ENCODE data around the gene CKAP2L.
"Not testable (repeated sequence)": the region's sequence is repeated elsewhere in the genome, so short reads cannot be mapped to it uniquely, and the experiment has no call there.

Gene CKAP2L

GRCh38 chr2:112712903-112713584, 51.4 kb downstream of the CKAP2L start:
- TF ChIP-seq CTCF (conservative IDR thresholded peaks at IDR 0.05; ENCODE audit: low read depth, low read length): no peak
- H3K4me3 ChIP-seq (ENCODE audit: low read length): no peak overlapping the region
- no peak for DNase-seq (ENCODE audit: low read depth)

DNA sequence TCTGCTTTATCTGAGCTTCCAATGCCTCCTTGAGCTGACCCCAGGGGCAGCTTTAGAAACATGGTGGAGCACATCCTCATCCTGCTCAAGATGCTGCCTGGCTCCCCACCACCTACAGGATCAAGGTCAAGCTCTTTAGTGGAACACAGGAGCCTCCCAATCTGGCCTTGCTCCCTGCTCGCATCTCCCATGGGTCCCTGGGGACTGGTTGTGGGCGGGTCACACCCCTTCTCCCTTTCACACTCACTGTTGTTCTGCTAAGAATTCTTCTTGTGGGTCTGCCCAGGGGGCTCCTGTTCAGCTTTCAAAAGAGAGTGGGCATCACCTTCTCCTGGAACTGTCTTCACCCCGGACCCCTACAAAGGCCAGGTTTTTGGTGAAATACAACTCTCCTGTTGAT, 51.9 kb downstream of the CKAP2L start:
- H3K4me3 ChIP-seq (ENCODE audit: low read length): no peak overlapping the region
- DNase-seq (ENCODE audit: low read depth): no peak
- TF ChIP-seq CTCF (conservative IDR thresholded peaks at IDR 0.05; ENCODE audit: low read depth, low read length): no peak

DNA sequence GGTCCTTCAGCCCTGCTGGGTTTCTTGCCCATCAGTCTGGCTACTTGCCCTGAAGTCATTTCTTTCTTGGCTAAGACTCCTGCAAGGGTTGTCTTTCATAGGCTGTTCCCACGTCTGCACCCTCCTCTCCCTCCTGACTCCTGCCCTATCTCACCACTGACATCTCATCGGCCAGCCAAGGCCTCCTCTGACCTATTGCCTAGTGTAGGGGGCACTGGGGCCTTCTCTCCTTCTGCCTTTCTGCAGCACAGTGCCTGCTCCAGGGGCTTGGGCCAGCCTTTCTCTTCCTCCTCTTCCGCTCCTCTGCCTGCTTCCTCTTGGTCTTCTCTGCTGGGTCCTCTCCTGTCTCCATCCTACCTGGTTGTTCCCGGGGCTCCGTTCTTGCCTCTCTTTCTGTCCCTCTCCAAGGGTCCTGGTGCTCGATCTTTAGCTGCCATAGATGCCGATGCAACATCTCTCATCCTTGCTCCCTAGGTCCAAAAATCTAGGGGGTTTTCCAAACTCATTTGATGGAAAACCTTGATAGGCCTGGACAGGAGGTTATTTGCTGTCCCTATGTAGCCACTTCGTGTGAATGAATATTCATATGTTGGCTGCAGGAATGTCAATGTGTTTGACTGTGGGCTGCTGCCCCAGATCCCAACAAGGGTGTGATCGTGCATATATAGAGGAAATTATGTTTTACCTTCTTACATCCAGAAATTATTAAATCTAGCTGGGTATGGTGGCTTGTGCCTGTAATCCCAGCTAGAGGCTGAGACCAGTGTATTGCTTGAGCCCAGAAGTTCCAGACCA, 53.3 kb downstream of the CKAP2L start:
- no peak for DNase-seq (ENCODE audit: low read depth)
- TF ChIP-seq CTCF (conservative IDR thresholded peaks at IDR 0.05; ENCODE audit: low read depth, low read length): no peak
- no peak overlapping the region for H3K4me3 ChIP-seq (ENCODE audit: low read length)

DNA sequence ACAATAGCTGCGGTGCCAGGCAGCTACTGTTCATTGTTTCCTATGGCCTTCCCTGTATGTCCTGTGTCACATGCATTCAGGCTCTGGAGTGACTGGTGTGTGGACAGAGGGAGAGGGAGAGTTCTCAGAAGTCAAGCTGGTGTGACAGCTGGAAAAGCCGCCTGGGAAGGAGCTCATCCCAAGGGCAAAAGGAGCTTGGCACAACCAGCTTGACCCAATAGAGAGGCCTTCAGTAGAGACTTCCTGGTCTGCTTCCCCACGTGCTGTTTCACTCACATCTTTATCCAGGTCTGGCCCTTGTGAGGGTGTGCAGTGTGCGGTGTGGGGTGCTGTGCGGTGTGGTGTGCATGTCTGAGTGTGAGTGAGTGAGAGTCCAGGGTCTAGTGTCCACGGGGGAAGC, 54.7 kb downstream of the CKAP2L start:
- H3K4me3 ChIP-seq (ENCODE audit: low read length): no peak overlapping the region
- TF ChIP-seq CTCF (conservative IDR thresholded peaks at IDR 0.05; ENCODE audit: low read depth, low read length): no peak
- DNase-seq (ENCODE audit: low read depth): no peak

DNA sequence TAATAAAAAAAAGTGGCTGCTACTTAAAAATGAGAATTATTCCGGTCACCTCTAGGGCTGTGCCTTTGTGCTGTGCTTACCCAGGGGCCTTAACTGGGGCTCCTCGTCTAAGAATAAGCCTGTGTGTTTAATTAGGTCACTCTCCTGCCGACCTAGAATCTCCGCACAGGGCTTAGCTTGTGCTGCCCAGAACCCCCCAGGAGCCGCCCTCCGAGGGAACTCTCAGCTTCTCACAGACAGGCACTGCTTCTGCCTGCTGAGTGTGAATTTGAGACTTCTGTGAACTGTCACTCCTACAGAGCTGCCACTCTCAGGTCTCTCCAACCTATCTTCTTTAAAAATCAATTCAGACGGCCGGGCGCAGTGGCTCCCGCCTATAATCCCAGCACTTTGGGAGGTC, 55.4 kb downstream of the CKAP2L start:
- no peak overlapping the region for H3K4me3 ChIP-seq (ENCODE audit: low read length)
- no peak for DNase-seq (ENCODE audit: low read depth)
- no peak for TF ChIP-seq CTCF (conservative IDR thresholded peaks at IDR 0.05; ENCODE audit: low read depth, low read length)

GRCh38 chr2:112706947-112707346, 57.5 kb downstream of the CKAP2L start:
- DNase-seq (ENCODE audit: low read depth); H3K4me3 ChIP-seq (ENCODE audit: low read length): not testable (repeated sequence)

GRCh38 chr2:112706170-112706664, 58.2 kb downstream of the CKAP2L start:
- TF ChIP-seq CTCF (conservative IDR thresholded peaks at IDR 0.05; ENCODE audit: low read depth, low read length): no peak
- no peak overlapping the region for H3K4me3 ChIP-seq (ENCODE audit: low read length)
- DNase-seq (ENCODE audit: low read depth): no peak

All from retinal pigment epithelial cell (primary cell).